HepG2 (cell line): ENCODE results near the gene CIART. TPM values are rescaled to one million over a fixed set of nuclear protein-coding genes. Genes with fewer than 3 reads are reported as not detected.

Source experiments
- GFI1 ChIP-seq: sonication (generic); formaldehyde crosslinking; IDR thresholded peaks from 2 replicates; pipeline ENCODE4 v1.5.0; 2020; ENCODE audit warnings: missing genetic modification reagents, mild to moderate bottlenecking, borderline replicate concordance
- HOXA5 ChIP-seq: sonication (generic); formaldehyde crosslinking; IDR thresholded peaks from 2 replicates; pipeline ENCODE4 v1.4.0; 2020; ENCODE audit warnings: missing genetic modification reagents
- SAP130 ChIP-seq: IDR thresholded peaks from 2 replicates; pipeline ENCODE4 v1.6.1; 2016; ENCODE audit warnings: low read depth
- TEAD3 ChIP-seq: optimal IDR thresholded peaks from 2 replicates; pipeline ENCODE3; 2016; ENCODE audit warnings: borderline replicate concordance
- ZNF564 ChIP-seq: sonication (generic); formaldehyde crosslinking; IDR thresholded peaks from 2 replicates; pipeline ENCODE4 v1.8.1; 2023; ENCODE audit warnings: mild to moderate bottlenecking, missing genetic modification reagents
- ZSCAN22 ChIP-seq: sonication (generic); formaldehyde crosslinking; IDR thresholded peaks from 2 replicates; pipeline ENCODE4 v1.4.0; 2020; ENCODE audit warnings: mild to moderate bottlenecking, missing genetic modification reagents
- polyA plus RNA-seq, 8 experiments: library from polyadenylated mRNA; depleted of rRNA in 3 of 8; stranded (reverse) in 7 of 8; unstranded in 1 of 8; fragments of >200 nt; fragmentation: Illumina TruSeq in 4 of 8; extraction: Trizol in 4 of 8; gene quantifications; 2 replicates each; pipeline versions ENCODE4 v1.2.1 to v1.2.3, GENCODE V29; 2011 to 2016; ENCODE audit warnings: low read depth in 4 of 8, missing spikeins in 1 of 8, mixed read lengths in 1 of 8; ENCODE audit not compliant: insufficient read depth in 1 of 8
- total RNA-seq, 5 experiments: library from RNA; depleted of rRNA; stranded (reverse); fragments of >200 nt; fragmentation: Illumina TruSeq; extraction: Trizol; gene quantifications; 2 replicates each; pipeline ENCODE4 v1.2.3, GENCODE V29; 2016; ENCODE audit warnings: low read depth in 1 of 5
- TF ChIP-seq, protein P1 (sequence below): IDR thresholded peaks from 2 replicates; pipeline ENCODE4 v1.6.1; 2016; ENCODE audit warnings: missing genetic modification reagents, missing compliant biosample characterization
- TF ChIP-seq, protein P2 (sequence below): IDR thresholded peaks from 2 replicates; pipeline ENCODE4 v1.6.1; 2018; ENCODE audit warnings: missing genetic modification reagents
- TF ChIP-seq, protein P3 (sequence below): sonication (generic); formaldehyde crosslinking; IDR thresholded peaks from 2 replicates; pipeline ENCODE4 v1.4.0; 2020; ENCODE audit warnings: mild to moderate bottlenecking, low read depth, missing genetic modification reagents
- TF ChIP-seq, protein P4 (sequence below): sonication (generic); formaldehyde crosslinking; IDR thresholded peaks from 2 replicates; pipeline ENCODE4 v1.5.0; 2020; ENCODE audit warnings: missing genetic modification reagents
- TF ChIP-seq, protein P5 (sequence below): sonication (generic); formaldehyde crosslinking; IDR thresholded peaks from 2 replicates; pipeline ENCODE4 v1.5.1; 2020; ENCODE audit warnings: mild to moderate bottlenecking, missing genetic modification reagents, borderline replicate concordance
- TF ChIP-seq, protein P6 (sequence below): sonication (generic); formaldehyde crosslinking; IDR thresholded peaks from 2 replicates; pipeline ENCODE4 v1.8.0; 2022; ENCODE audit warnings: mild to moderate bottlenecking, missing genetic modification reagents; ENCODE audit not compliant: insufficient replicate concordance
- TF ChIP-seq, protein P7 (sequence below): sonication (generic); formaldehyde crosslinking; IDR thresholded peaks from 2 replicates; pipeline ENCODE4 v1.5.0; 2020; ENCODE audit warnings: mild to moderate bottlenecking, missing genetic modification reagents

The CIART gene
- total and polyA plus RNA-seq, 2 of the 13 experiments (the other 11 are each of a cell fraction or from before 2014, with no cell fraction given) = 0.58 TPM; not detected in 1

DNA sequence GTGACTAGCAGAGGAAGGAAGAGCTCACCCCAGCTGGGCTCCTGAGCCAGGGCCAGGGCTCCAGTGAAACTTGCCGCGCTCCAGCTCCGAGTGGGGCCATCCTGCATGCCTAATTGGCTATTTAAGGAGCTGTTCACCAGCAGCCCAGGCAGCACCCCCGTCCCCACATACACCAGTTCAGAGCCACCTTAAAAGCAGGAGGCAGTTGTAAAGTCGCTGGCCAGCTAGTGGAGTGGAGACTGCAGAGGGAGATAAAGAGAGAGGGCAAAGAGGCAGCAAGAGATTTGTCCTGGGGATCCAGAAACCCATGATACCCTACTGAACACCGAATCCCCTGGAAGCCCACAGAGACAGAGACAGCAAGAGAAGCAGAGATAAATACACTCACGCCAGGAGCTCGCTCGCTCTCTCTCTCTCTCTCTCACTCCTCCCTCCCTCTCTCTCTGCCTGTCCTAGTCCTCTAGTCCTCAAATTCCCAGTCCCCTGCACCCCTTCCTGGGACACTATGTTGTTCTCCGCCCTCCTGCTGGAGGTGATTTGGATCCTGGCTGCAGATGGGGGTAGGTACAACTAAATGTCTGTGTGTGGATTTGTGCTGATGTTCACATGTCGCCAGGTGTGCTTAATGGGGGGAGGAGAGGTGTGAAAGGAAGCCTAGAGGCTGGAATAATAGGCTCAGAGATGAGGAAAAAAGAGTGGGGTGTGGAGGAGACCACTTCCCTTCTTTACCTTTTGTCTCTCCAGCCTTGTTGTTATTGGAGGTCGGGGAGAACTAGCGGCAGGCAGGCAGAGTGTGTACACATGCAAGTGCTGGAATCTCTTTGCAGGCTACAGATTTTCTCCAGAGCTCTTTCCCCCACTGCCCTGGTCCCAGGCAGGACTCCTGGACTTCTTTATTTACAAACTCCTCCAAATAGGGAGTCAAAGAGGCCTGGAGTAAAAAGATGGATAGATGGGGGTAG lies 24.4 kb upstream of the CIART start, which contains the start of gene CA14 (continued):
- TF ChIP-seq, protein P1, sequence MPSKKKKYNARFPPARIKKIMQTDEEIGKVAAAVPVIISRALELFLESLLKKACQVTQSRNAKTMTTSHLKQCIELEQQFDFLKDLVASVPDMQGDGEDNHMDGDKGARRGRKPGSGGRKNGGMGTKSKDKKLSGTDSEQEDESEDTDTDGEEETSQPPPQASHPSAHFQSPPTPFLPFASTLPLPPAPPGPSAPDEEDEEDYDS (CRISPR knock-in tag) = peak; percentile 71
- TF ChIP-seq, protein P2, sequence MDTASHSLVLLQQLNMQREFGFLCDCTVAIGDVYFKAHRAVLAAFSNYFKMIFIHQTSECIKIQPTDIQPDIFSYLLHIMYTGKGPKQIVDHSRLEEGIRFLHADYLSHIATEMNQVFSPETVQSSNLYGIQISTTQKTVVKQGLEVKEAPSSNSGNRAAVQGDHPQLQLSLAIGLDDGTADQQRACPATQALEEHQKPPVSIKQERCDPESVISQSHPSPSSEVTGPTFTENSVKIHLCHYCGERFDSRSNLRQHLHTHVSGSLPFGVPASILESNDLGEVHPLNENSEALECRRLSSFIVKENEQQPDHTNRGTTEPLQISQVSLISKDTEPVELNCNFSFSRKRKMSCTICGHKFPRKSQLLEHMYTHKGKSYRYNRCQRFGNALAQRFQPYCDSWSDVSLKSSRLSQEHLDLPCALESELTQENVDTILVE (CRISPR knock-in tag) = 0 out of 2 replicates have a peak, but pooled peaks have one; percentile 24
- TF ChIP-seq, protein P3, sequence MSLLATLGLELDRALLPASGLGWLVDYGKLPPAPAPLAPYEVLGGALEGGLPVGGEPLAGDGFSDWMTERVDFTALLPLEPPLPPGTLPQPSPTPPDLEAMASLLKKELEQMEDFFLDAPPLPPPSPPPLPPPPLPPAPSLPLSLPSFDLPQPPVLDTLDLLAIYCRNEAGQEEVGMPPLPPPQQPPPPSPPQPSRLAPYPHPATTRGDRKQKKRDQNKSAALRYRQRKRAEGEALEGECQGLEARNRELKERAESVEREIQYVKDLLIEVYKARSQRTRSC (CRISPR knock-in tag) = no peak
- peak; percentile 33; the same call in 1 of the 2 replicates for TF ChIP-seq ZNF564 (CRISPR knock-in tag)
- peak; percentile 8 for TF ChIP-seq TEAD3 (CRISPR knock-in tag)
- TF ChIP-seq, protein P4, sequence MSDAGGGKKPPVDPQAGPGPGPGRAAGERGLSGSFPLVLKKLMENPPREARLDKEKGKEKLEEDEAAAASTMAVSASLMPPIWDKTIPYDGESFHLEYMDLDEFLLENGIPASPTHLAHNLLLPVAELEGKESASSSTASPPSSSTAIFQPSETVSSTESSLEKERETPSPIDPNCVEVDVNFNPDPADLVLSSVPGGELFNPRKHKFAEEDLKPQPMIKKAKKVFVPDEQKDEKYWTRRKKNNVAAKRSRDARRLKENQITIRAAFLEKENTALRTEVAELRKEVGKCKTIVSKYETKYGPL (CRISPR knock-in tag) = no peak
- TF ChIP-seq ZSCAN22 (CRISPR knock-in tag) = 0 out of 2 replicates have a peak, but pooled peaks have one; percentile 29
- TF ChIP-seq, protein P5, sequence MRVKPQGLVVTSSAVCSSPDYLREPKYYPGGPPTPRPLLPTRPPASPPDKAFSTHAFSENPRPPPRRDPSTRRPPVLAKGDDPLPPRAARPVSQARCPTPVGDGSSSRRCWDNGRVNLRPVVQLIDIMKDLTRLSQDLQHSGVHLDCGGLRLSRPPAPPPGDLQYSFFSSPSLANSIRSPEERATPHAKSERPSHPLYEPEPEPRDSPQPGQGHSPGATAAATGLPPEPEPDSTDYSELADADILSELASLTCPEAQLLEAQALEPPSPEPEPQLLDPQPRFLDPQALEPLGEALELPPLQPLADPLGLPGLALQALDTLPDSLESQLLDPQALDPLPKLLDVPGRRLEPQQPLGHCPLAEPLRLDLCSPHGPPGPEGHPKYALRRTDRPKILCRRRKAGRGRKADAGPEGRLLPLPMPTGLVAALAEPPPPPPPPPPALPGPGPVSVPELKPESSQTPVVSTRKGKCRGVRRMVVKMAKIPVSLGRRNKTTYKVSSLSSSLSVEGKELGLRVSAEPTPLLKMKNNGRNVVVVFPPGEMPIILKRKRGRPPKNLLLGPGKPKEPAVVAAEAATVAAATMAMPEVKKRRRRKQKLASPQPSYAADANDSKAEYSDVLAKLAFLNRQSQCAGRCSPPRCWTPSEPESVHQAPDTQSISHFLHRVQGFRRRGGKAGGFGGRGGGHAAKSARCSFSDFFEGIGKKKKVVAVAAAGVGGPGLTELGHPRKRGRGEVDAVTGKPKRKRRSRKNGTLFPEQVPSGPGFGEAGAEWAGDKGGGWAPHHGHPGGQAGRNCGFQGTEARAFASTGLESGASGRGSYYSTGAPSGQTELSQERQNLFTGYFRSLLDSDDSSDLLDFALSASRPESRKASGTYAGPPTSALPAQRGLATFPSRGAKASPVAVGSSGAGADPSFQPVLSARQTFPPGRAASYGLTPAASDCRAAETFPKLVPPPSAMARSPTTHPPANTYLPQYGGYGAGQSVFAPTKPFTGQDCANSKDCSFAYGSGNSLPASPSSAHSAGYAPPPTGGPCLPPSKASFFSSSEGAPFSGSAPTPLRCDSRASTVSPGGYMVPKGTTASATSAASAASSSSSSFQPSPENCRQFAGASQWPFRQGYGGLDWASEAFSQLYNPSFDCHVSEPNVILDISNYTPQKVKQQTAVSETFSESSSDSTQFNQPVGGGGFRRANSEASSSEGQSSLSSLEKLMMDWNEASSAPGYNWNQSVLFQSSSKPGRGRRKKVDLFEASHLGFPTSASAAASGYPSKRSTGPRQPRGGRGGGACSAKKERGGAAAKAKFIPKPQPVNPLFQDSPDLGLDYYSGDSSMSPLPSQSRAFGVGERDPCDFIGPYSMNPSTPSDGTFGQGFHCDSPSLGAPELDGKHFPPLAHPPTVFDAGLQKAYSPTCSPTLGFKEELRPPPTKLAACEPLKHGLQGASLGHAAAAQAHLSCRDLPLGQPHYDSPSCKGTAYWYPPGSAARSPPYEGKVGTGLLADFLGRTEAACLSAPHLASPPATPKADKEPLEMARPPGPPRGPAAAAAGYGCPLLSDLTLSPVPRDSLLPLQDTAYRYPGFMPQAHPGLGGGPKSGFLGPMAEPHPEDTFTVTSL (CRISPR knock-in tag) = no peak
- 0 out of 2 replicates have a peak, but pooled peaks have one; percentile 49 for TF ChIP-seq HOXA5
- peak; percentile 53; the same call in 1 of the 2 replicates for TF ChIP-seq GFI1 (CRISPR knock-in tag)
- TF ChIP-seq, protein P6, sequence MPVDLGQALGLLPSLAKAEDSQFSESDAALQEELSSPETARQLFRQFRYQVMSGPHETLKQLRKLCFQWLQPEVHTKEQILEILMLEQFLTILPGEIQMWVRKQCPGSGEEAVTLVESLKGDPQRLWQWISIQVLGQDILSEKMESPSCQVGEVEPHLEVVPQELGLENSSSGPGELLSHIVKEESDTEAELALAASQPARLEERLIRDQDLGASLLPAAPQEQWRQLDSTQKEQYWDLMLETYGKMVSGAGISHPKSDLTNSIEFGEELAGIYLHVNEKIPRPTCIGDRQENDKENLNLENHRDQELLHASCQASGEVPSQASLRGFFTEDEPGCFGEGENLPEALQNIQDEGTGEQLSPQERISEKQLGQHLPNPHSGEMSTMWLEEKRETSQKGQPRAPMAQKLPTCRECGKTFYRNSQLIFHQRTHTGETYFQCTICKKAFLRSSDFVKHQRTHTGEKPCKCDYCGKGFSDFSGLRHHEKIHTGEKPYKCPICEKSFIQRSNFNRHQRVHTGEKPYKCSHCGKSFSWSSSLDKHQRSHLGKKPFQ (CRISPR knock-in tag) = peak; percentile 36
- peak; percentile 61 for TF ChIP-seq SAP130 (CRISPR knock-in tag)
- TF ChIP-seq, protein P7, sequence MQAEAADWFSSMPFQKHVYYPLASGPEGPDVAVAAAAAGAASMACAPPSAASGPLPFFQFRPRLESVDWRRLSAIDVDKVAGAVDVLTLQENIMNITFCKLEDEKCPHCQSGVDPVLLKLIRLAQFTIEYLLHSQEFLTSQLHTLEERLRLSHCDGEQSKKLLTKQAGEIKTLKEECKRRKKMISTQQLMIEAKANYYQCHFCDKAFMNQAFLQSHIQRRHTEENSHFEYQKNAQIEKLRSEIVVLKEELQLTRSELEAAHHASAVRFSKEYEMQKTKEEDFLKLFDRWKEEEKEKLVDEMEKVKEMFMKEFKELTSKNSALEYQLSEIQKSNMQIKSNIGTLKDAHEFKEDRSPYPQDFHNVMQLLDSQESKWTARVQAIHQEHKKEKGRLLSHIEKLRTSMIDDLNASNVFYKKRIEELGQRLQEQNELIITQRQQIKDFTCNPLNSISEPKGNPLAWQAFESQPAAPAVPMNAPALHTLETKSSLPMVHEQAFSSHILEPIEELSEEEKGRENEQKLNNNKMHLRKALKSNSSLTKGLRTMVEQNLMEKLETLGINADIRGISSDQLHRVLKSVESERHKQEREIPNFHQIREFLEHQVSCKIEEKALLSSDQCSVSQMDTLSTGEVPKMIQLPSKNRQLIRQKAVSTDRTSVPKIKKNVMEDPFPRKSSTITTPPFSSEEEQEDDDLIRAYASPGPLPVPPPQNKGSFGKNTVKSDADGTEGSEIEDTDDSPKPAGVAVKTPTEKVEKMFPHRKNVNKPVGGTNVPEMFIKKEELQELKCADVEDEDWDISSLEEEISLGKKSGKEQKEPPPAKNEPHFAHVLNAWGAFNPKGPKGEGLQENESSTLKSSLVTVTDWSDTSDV (CRISPR knock-in tag) = peak; percentile 40; the same call in 1 of the 2 replicates
